Transverse colon (tissue), 4 donors: ENCODE data around the gene TNFSF4. TPM values are rescaled to one million over a fixed set of nuclear protein-coding genes. Genes with fewer than 3 reads are reported as not detected.

Experiments
- DNase-seq: peaks from one replicate; pipeline ENCODE4 v3.0.0-alpha.2; 2019
- H3K27ac ChIP-seq, 4 donors: fragments of 200-600 bp; sonication (generic); 2 replicates each; pipeline ENCODE4 v1.5.1; 2016 to 2018; ENCODE audit warnings: inconsistent platforms in 4 of 4
- H3K27me3 ChIP-seq: fragments of 200-600 bp; sonication (generic); 2 replicates; pipeline ENCODE4 v1.5.1; 2017; ENCODE audit warnings: inconsistent platforms
- H3K36me3 ChIP-seq, 4 donors: fragments of 200-600 bp; sonication (generic); 2 replicates each; pipeline ENCODE4 v1.5.1; 2017 to 2019; ENCODE audit warnings: inconsistent platforms in 4 of 4
- H3K4me1 ChIP-seq, 4 donors: fragments of 200-600 bp; sonication (generic); 2 replicates each; pipeline ENCODE4 v1.5.1; 2017 to 2020; ENCODE audit warnings: inconsistent platforms in 4 of 4
- H3K4me3 ChIP-seq, 4 donors: fragments of 200-600 bp; sonication (generic); 1 replicate in 1 of 4; 2 replicates in 3 of 4; pipeline versions ENCODE4 v1.5.1 to v1.6.1; 2017 to 2019; ENCODE audit warnings: inconsistent platforms in 4 of 4
- H3K9me3 ChIP-seq, 2 donors: fragments of 200-600 bp; sonication (generic); 2 replicates each; pipeline ENCODE4 v1.5.1; 2017 to 2019; ENCODE audit warnings: inconsistent platforms in 2 of 2
- CTCF ChIP-seq, 5 experiments: fragments of 200-600 bp in 3 of 5; fragments of 450-650 bp in 2 of 5; sonication (generic) in 3 of 5; IDR thresholded peaks; 1 replicate in 2 of 5; 2 replicates in 3 of 5; pipeline ENCODE4 v1.5.1; 2016 to 2017; ENCODE audit warnings: antibody characterized with exemption in 5 of 5, inconsistent platforms in 3 of 5, mild to moderate bottlenecking in 2 of 5, moderate library complexity in 1 of 5
- EP300 ChIP-seq: sonication (generic); formaldehyde crosslinking; IDR thresholded peaks from one replicate; pipeline ENCODE4 v1.6.1; 2017; ENCODE audit warnings: antibody characterized with exemption, low read depth
- POLR2A ChIP-seq: fragments of 450-650 bp; IDR thresholded peaks from one replicate; pipeline ENCODE4 v1.6.1; 2016; ENCODE audit warnings: antibody characterized with exemption, mild to moderate bottlenecking, moderate library complexity
- POLR2AphosphoS5 ChIP-seq, 3 donors: sonication (generic); formaldehyde crosslinking; IDR thresholded peaks; one replicate each; pipeline ENCODE4 v1.6.1; 2016; ENCODE audit warnings: antibody characterized with exemption in 3 of 3
- WGBS, 2 donors: methylation state at CpG; one replicate each; pipeline ENCODE4 v1.1.5; 2018; ENCODE audit warnings: low coverage in 1 of 2; 5-methylcytosine and 5-hydroxymethylcytosine counted together
- in situ Hi-C, 4 donors: fragments of 200-750 bp; cut with MboI; loops; one replicate each; pipeline versions ENCODE4 v1.15.0 to v1.15.1; 2017; ENCODE audit warnings: low sequenced_read_pairs in 3 of 4, low pct_ligation_motif_present in 1 of 4, low pct_unique_long_range_greater_than_20kb in 1 of 4
- intact Hi-C: fragments of 100-400 bp; cut with DNase I; formaldehyde crosslinking; loops from one replicate; pipeline ENCODE4 v1.15.1; 2023; ENCODE audit warnings: low total_unique reads
- total RNA-seq, 4 donors: library from RNA; depleted of rRNA; stranded (reverse); fragments of >200 nt; gene quantifications; one replicate each; pipeline ENCODE4 v1.1.0, GENCODE V29; 2016

Gene TNFSF4
- total RNA-seq, 4 donors from 2014 or later = 1.4 to 1.6 (median 1.5) TPM; not detected in 1

GRCh38 chr1:173193639-173194038, 13.5 kb downstream of the TNFSF4 start:
- in situ Hi-C loops = no loop called here
- no peak for DNase-seq
- TF ChIP-seq POLR2AphosphoS5 (IDR thresholded peaks at IDR 0.05) (no peak), CTCF (IDR thresholded peaks at IDR 0.05) (no peak), POLR2A (no peak), EP300 (no peak)
- 64 to 86% methylated on average over 2 of the region's 2 CpGs for WGBS, 2 donors
- H3K9me3 ChIP-seq = no peaks in the 10 kb centered on the region
- no peak overlapping the region for H3K4me3 ChIP-seq
- H3K36me3 ChIP-seq = no peaks in the 10 kb centered on the region
- intact Hi-C loops = no loop called here
- H3K4me1 ChIP-seq = peaks cover 11 to 22% (median 13%) of the 10 kb centered on the region in 4 donors
- H3K27me3 ChIP-seq = no peaks in the 10 kb centered on the region
- H3K27ac ChIP-seq = no peak overlapping the region

- in situ Hi-C loops (no loop called here), intact Hi-C loops (no loop called here)
- Histone ChIP-seq H3K4me3 (no peak overlapping the region), H3K36me3 (no peaks in the 10 kb centered on the region), H3K27me3 (no peaks in the 10 kb centered on the region), H3K4me1 (peaks cover 11 to 22% (median 13%) of the 10 kb centered on the region in 4 donors), H3K9me3 (no peaks in the 10 kb centered on the region), H3K27ac (peak overlapping the region; percentile 49 to 71 (median 60))
- TF ChIP-seq POLR2A (no peak), EP300 (no peak), CTCF (IDR thresholded peaks at IDR 0.05) (no peak), POLR2AphosphoS5 (IDR thresholded peaks at IDR 0.05) (no peak)
- no peak for DNase-seq
- 63% methylated on average over 2 of the region's 2 CpGs; no CpG with 5 or more reads in 1 of the 2 donors for WGBS, 2 donors
These were observed 16.0 kb downstream of the TNFSF4 start for GRCh38 chr1:173191011-173191705.

GRCh38 chr1:173190101-173190936, 16.8 kb downstream of the TNFSF4 start:
- Histone ChIP-seq H3K4me1 (peaks cover 11 to 22% (median 13%) of the 10 kb centered on the region in 4 donors), H3K27me3 (no peaks in the 10 kb centered on the region), H3K4me3 (no peak overlapping the region), H3K27ac (peak overlapping the region; percentile 49 to 71 (median 60)), H3K9me3 (no peaks in the 10 kb centered on the region), H3K36me3 (no peaks in the 10 kb centered on the region)
- intact Hi-C loops = no loop called here
- TF ChIP-seq POLR2AphosphoS5 (IDR thresholded peaks at IDR 0.05) (peak in 2 of 3 donors; percentile 48 to 56), EP300 (no peak)
- in situ Hi-C loops = no loop called here
- peak; percentile 79 for DNase-seq
- WGBS, 2 donors = 34 to 45% methylated on average over 5 to 10 of the region's 10 CpGs

- Histone ChIP-seq H3K9me3 (no peaks in the 10 kb centered on the region), H3K4me3 (no peak overlapping the region), H3K36me3 (no peaks in the 10 kb centered on the region), H3K4me1 (peaks cover 11 to 22% (median 13%) of the 10 kb centered on the region in 4 donors), H3K27me3 (no peaks in the 10 kb centered on the region), H3K27ac (no peak overlapping the region)
- in situ Hi-C loops (no loop called here), intact Hi-C loops (no loop called here)
- WGBS, 2 donors = 66 to 87% methylated on average over 2 to 3 of the region's 3 CpGs
- TF ChIP-seq POLR2A (no peak), EP300 (no peak), POLR2AphosphoS5 (IDR thresholded peaks at IDR 0.05) (no peak), CTCF (IDR thresholded peaks at IDR 0.05) (no peak)
- no peak for DNase-seq
These were observed 19.4 kb downstream of the TNFSF4 start for GRCh38 chr1:173187671-173188237.
